Thyroid gland (tissue), 4 donors: ENCODE data around the gene ZNF652. TPM values are rescaled to one million over a fixed set of nuclear protein-coding genes. Genes with fewer than 3 reads are reported as not detected.

Source experiments
- DNase-seq, 2 donors: peaks; one replicate each; pipeline ENCODE4 v3.0.0-alpha.2; 2019
- H3K27ac ChIP-seq, 3 donors: fragments of 200-600 bp; sonication (generic); 1 replicate in 2 of 3; 2 replicates in 1 of 3; pipeline ENCODE4 v1.5.1; 2016 to 2019; ENCODE audit warnings: mild to moderate bottlenecking in 1 of 3, moderate library complexity in 1 of 3
- H3K27me3 ChIP-seq: fragments of 200-600 bp; sonication (generic); one replicate; pipeline ENCODE4 v1.5.1; 2019
- H3K36me3 ChIP-seq, 2 donors: fragments of 200-600 bp; sonication (generic); one replicate each; pipeline ENCODE4 v1.5.1; 2016 to 2019
- H3K4me1 ChIP-seq, 2 donors: fragments of 200-600 bp; sonication (generic); one replicate each; pipeline ENCODE4 v1.5.1; 2017 to 2019
- H3K4me3 ChIP-seq, 3 donors: fragments of 200-600 bp; sonication (generic); replicated peaks in 1 of 3; 1 replicate in 2 of 3; 2 replicates in 1 of 3; pipeline ENCODE4 v1.5.1; 2016; ENCODE audit warnings: mild to moderate bottlenecking in 1 of 3
- H3K9me3 ChIP-seq: fragments of 200-600 bp; sonication (generic); one replicate; pipeline ENCODE4 v1.5.1; 2017
- CTCF ChIP-seq, 6 experiments: fragments of 200-600 bp in 3 of 6; fragments of 450-650 bp in 3 of 6; sonication (generic) in 3 of 6; IDR thresholded peaks; one replicate each; pipeline ENCODE4 v1.5.1; 2016 to 2019; ENCODE audit warnings: antibody characterized with exemption in 6 of 6, mild to moderate bottlenecking in 2 of 6, inconsistent platforms in 1 of 6, moderate library complexity in 1 of 6
- POLR2A ChIP-seq, 2 donors: fragments of 450-650 bp; IDR thresholded peaks; one replicate each; pipeline ENCODE4 v1.6.1; 2017; ENCODE audit warnings: antibody characterized with exemption in 2 of 2, mild to moderate bottlenecking in 2 of 2, moderate library complexity in 1 of 2
- WGBS, 2 donors: methylation state at CpG; one replicate each; pipeline ENCODE4 v1.1.5; 2017; 5-methylcytosine and 5-hydroxymethylcytosine counted together
- intact Hi-C: fragments of 100-400 bp; cut with DNase I; formaldehyde crosslinking; loops from one replicate; pipeline ENCODE4 v1.15.1; 2023
- total RNA-seq, 4 donors: library from RNA; depleted of rRNA; stranded (reverse); fragments of >200 nt; gene quantifications; one replicate each; pipeline ENCODE4 v1.2.3, GENCODE V29; 2016

Gene ZNF652
- total RNA-seq, 4 donors from 2014 or later, result 60.0 to 64.9 (median 62.1) TPM

- Histone ChIP-seq H3K27me3 (no peaks in the 10 kb centered on the region), H3K36me3 (no peaks in the 10 kb centered on the region), H3K4me3 (no peak overlapping the region), H3K27ac (no peak overlapping the region), H3K9me3 (no peaks in the 10 kb centered on the region), H3K4me1 (peaks cover 0 to 5% of the 10 kb centered on the region in 2 donors)
- DNase-seq, result no peak
- intact Hi-C loops, result loop anchor here (10.0 kb wide), 1 partner anchor 236 kb away; no protein-coding TSS in a partner anchor
- WGBS, 2 donors, result 86 to 90% methylated on average over 6 of the region's 6 CpGs
- TF ChIP-seq CTCF (IDR thresholded peaks at IDR 0.05) (no peak), POLR2A (IDR thresholded peaks at IDR 0.05) (no peak)
These were observed 43.5 kb downstream of the ZNF652 start for GRCh38 chr17:49318435-49318965.

- DNase-seq, result no peak
- TF ChIP-seq CTCF (IDR thresholded peaks at IDR 0.05) (no peak), POLR2A (IDR thresholded peaks at IDR 0.05) (no peak)
- WGBS, 2 donors, result 85 to 91% methylated on average over 13 of the region's 13 CpGs
- intact Hi-C loops, result loop anchor here (2.0 to 10.0 kb wide), 2 partner anchors 78 to 238 kb away; no protein-coding TSS in a partner anchor
- H3K27ac ChIP-seq, result no peak overlapping the region
- H3K36me3 ChIP-seq, result no peaks in the 10 kb centered on the region
- H3K9me3 ChIP-seq, result no peaks in the 10 kb centered on the region
- no peaks in the 10 kb centered on the region for H3K27me3 ChIP-seq
- peaks cover 0 to 5% of the 10 kb centered on the region in 2 donors for H3K4me1 ChIP-seq
- H3K4me3 ChIP-seq, result no peak overlapping the region
These were observed 45.0 kb downstream of the ZNF652 start for GRCh38 chr17:49316889-49317675.

GRCh38 chr17:49316258-49316570 is 45.8 kb downstream of the ZNF652 start:
- TF ChIP-seq CTCF (IDR thresholded peaks at IDR 0.05), result no peak
- no peak for TF ChIP-seq POLR2A (IDR thresholded peaks at IDR 0.05)
- Histone ChIP-seq H3K4me3 (no peak overlapping the region), H3K27me3 (no peaks in the 10 kb centered on the region), H3K4me1 (peaks cover 0 to 5% of the 10 kb centered on the region in 2 donors), H3K9me3 (no peaks in the 10 kb centered on the region), H3K27ac (no peak overlapping the region), H3K36me3 (peaks cover 0 to 5% of the 10 kb centered on the region in 2 donors)
- intact Hi-C loops, result loop anchor here (2.0 to 10.0 kb wide), 2 partner anchors 79 to 239 kb away; no protein-coding TSS in a partner anchor
- 51 to 75% methylated on average over 2 of the region's 2 CpGs for WGBS, 2 donors
- no peak for DNase-seq

- H3K4me3 ChIP-seq, result no peak overlapping the region
- H3K36me3 ChIP-seq, result peaks cover 0 to 10% of the 10 kb centered on the region in 2 donors
- intact Hi-C loops, result loop anchor here (2.0 to 10.0 kb wide), 2 partner anchors 79 to 239 kb away; no protein-coding TSS in a partner anchor
- H3K27ac ChIP-seq, result no peak overlapping the region
- peaks cover 0 to 5% of the 10 kb centered on the region in 2 donors for H3K4me1 ChIP-seq
- no peaks in the 10 kb centered on the region for H3K27me3 ChIP-seq
- WGBS, 2 donors, result 43 to 49% methylated on average over 9 of the region's 9 CpGs
- no peaks in the 10 kb centered on the region for H3K9me3 ChIP-seq
- no peak for TF ChIP-seq POLR2A (IDR thresholded peaks at IDR 0.05)
- peak; percentile 53 to 99 (median 84) for TF ChIP-seq CTCF (IDR thresholded peaks at IDR 0.05)
- peak; percentile 76 to 81 for DNase-seq
These were observed 46.3 kb downstream of the ZNF652 start for GRCh38 chr17:49315551-49316257.
